Stimulated activated CD4-positive, alpha-beta T cell treated with anti-CD3 and anti-CD28 coated beads, Interleukin-4, amount 100 ng/mL, for 48 hours (primary cell): Measurements from ENCODE around the gene PPP2R2B.

ENCODE experiments used
- DNase-seq, 2 donors: peaks; one replicate each; pipeline ENCODE4 v3.0.0-alpha.2; 2020; ENCODE audit warnings: low read depth in 2 of 2

Gene PPP2R2B

DNA sequence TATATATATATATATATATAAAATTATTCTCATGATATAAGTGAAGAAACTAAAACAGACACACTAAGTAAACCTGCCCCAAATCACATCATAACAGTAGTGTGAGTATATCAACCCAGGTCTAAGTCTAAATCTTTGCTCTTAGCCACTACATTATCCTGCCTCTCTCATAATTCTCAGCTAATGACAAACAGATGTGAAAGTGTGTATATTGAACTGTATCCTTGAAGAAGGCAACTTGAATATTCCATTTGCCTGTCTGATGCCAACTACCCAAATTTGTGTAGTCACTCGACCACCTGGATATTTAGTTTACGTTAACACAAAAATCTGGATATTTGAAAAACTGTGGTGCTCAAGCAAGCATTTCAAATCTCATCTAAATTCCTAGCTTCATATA, 97.4 kb downstream of the PPP2R2B start:
- no peak for DNase-seq

- no peak for DNase-seq
These were observed 99.2 kb downstream of the PPP2R2B start for GRCh38 chr5:146779211-146779869.

- DNase-seq = no peak
These were observed 99.8 kb downstream of the PPP2R2B start for GRCh38 chr5:146778795-146779194.

DNA sequence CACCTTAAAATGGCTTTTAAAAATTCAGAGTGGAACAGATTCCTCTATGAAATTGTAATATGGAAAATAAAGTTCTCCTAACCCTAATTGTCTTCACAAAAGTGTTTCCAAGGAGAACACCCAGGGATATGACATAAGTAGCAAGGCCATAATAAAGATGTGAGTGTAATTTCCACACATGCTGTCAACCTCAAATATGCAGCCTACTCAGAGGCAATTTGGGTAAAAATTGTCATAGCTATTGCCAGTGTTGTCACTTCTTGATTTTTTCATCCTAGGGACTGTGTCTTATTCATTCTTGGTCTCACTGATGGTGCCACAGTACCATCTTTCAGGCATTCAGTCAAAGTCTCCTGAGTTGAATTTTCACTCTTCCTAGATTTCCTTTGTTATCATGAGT, 100.3 kb downstream of the PPP2R2B start:
- no peak for DNase-seq

- DNase-seq = no peak
These were observed 105.6 kb downstream of the PPP2R2B start for GRCh38 chr5:146772881-146773466.

- no peak for DNase-seq
These were observed 107.6 kb downstream of the PPP2R2B start for GRCh38 chr5:146770980-146771379.

- DNase-seq = no peak
These were observed 108.0 kb downstream of the PPP2R2B start for GRCh38 chr5:146770546-146770945.

- DNase-seq = no peak
These were observed 111.0 kb downstream of the PPP2R2B start for GRCh38 chr5:146767534-146767933.

GRCh38 chr5:146766013-146766412, 112.5 kb downstream of the PPP2R2B start:
- DNase-seq = no peak

GRCh38 chr5:146765089-146765832, 113.3 kb downstream of the PPP2R2B start:
- DNase-seq = no peak

DNA sequence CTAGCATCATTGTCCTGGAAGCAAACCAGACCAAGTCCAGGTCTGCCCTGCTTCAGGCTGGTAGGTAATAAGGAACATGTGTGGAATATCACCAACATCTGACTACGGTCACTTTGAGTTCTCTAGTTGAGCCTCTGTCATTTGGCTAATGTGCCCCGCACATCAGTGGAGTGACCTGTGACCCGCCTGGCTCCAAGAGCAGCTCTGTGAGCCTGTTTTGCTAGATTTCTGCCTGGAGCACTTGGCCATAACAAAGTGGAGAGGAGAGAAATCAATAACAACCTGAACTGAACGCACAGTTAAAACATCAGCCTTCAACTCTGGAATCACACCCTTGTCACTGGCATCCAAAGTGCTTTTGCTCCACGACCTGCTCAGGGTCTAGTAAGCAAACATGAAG, 115.7 kb downstream of the PPP2R2B start:
- DNase-seq = no peak

DNA sequence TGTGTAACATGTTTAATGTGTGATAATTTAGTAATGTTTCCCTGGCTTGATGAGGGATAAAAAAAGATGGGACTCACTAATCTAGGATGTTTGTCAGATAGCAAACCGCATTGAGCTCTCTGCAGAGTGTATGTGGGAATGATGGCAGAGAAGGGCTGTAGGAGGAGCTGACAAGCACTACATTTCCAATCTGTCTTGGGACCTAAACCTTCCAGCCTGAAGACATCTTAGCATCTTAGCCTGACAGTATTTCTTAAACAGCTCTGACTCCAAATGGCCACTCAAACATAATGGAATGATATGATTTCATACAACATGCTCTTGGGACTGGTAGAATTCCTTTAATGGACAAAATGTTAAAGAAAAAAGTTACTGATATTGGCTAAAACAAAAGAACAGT, 116.7 kb downstream of the PPP2R2B start:
- DNase-seq = no peak

DNA sequence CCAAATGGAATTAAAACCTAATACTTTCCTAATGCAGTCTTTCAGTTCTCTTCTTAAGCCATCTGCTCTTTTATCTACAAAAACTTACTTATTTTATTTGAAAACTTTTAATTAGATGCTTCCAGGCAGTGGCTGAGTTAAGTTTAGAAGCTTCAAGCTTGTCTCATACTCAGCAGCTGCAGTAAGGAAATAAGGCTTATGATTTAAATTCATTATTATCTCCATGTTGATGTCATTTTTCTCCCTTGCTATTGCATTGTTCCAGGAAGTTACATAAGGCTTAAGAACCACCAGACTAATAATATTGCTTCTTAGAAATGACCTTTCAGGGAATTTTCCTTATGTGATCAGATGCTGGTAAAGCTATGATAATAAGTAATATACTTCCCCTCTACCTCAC, 119.6 kb downstream of the PPP2R2B start:
- no peak for DNase-seq

- no peak for DNase-seq
These were observed 120.5 kb downstream of the PPP2R2B start for GRCh38 chr5:146758076-146758475.

DNA sequence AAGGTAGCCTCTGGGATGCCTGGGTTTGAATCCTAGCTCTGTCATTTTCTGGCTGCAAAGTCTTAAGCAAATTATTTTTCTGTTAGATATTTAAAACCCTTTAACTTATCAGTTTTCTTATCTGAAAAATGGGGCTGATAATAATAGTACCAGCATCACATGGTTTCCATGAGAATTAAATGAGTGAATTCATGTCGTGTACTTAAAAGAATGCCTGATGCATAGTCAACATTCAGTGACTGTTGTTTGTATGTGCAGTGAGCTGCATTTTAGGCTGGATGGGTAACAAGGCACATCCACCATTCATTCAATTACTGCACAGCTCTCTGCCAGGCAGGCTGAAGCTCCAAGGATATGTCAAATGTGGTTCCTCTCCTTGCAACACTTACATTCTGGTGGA, 122.0 kb downstream of the PPP2R2B start:
- no peak for DNase-seq

DNA sequence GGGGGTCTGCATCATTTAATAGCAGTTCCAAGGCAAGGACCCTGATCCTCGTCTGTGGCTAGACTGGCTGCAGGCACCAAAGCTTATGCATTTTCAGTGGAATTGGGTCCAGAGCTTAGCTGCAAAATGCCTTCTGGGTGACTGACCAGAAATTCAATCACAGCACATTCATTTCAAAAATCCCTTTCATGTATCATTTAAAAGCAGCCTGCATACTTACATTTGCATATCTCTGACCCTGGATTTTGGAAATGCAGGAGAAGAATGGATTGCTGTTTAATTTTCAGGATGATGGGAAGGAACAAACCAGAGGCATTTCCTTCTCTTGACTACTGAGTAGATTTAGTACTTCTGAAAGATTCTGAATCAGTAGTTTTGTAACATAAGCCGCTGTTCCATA, 122.8 kb downstream of the PPP2R2B start:
- no peak for DNase-seq

- DNase-seq = no peak
These were observed 123.9 kb downstream of the PPP2R2B start for GRCh38 chr5:146754621-146755020.

DNA sequence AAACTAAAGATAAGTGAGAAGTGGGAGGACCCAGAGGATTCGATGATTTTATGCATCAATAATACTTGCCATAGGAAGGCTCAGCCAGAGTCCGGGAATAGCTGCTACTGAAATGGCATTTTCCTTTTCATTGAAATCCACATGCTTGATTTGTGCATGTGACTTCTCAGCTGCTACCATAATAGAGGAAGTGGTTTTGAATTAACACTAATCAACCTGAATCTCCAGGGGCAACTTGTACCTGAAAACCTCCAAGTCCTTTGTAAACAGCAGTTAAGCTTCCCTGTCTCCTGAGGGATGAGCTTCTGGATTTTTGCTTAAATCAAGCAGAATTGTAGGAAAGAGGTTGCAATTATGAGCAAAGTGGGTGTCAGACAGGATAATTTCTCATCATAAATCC, 124.9 kb downstream of the PPP2R2B start:
- DNase-seq = no peak

- DNase-seq = peak; percentile 4 to 22
These were observed 126.7 kb downstream of the PPP2R2B start for GRCh38 chr5:146751781-146752401.

DNA sequence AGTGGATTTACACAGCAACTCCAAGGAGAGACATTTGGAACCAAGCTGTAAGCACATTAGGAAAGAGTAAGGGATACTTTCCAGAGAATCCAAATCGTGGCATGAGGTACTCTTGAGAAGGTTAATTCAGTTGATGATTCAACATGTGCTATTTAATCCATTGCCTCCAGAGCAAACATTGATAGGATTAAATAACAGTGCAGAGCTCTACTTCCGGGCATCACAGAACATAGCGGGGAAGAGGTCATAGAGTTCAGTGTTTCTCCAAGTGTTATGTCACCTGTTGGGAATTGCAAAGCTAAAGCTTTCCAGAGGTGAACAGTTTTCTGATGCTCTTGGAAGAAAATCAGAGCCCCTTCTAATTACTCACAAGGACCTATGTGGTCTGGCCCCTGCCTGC, 127.5 kb downstream of the PPP2R2B start:
- DNase-seq = no peak

- DNase-seq = no peak
These were observed 130.0 kb downstream of the PPP2R2B start for GRCh38 chr5:146748533-146748932.

DNA sequence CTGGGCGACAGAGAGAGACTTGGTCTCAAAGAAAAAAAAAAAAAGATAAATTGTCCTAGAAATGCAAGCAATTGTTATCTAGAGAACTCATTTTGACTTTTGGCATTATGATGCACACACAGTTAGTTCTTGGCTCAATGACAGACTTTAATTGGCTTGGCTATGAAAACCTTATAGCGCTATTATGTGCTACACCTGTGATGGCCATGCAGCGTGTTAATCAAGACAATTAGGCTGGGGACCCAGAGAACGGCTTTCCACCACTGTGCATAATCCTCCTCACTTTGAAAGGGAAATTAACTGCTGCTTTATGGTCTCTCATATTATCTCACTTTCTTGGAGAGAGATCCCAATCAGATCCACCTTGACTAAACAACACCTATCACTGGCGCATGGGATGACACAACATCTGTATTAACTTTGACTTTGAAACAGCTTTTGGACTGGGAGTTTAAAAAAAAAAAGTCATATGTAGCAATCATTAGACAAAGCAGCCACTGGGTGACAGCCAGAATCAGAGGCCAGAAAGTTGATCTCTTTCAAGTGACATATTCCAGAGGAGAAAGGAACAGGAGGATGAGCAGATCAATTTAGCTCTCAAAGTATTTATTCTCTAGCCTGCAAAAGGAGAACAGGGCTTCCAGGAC, 132.5 kb downstream of the PPP2R2B start:
- DNase-seq = no peak
